Ovary (tissue), 9 donors: ENCODE measurements around the gene HSFX4. TPM values are rescaled to one million over a fixed set of nuclear protein-coding genes. Genes with fewer than 3 reads are reported as not detected.
A peak's percentile ranks its signal among the peaks of the same experiment; 100 is the strongest.
"Not testable (repeated sequence)": the region's sequence is repeated elsewhere in the genome, so short reads cannot be mapped to it uniquely, and the experiment has no call there.

ENCODE experiments used
- DNase-seq, 5 donors: peaks; one replicate each; pipeline ENCODE4 v3.0.0-alpha.2; 2019 to 2020
- H3K27ac ChIP-seq, 2 donors: fragments of 200-600 bp; one replicate each; pipeline versions ENCODE4 v1.5.1 to v1.8.0; 2019 to 2022
- H3K27me3 ChIP-seq: fragments of 200-600 bp; one replicate; pipeline ENCODE4 v1.8.0; 2022
- H3K36me3 ChIP-seq: fragments of 200-600 bp; sonication (generic); one replicate; pipeline ENCODE4 v1.5.1; 2019
- H3K4me1 ChIP-seq: one replicate; pipeline ENCODE4 v1.8.1; 2013; ENCODE audit warnings: mild to moderate bottlenecking, moderate library complexity; ENCODE audit not compliant: insufficient read depth
- H3K4me3 ChIP-seq: fragments of 200-600 bp; sonication (generic); one replicate; pipeline ENCODE4 v1.5.1; 2017
- H3K9me3 ChIP-seq, 2 donors: fragments of 200-600 bp in 1 of 2; sonication (generic) in 1 of 2; one replicate each; pipeline versions ENCODE4 v1.5.1 to v1.8.1; 2013 to 2019; ENCODE audit warnings: mild to moderate bottlenecking in 1 of 2, moderate library complexity in 1 of 2
- CTCF ChIP-seq, 3 donors: fragments of 450-650 bp in 2 of 3; fragments of 200-600 bp in 1 of 3; IDR thresholded peaks; one replicate each; pipeline versions ENCODE4 v1.5.1 to v1.8.0; 2016 to 2022; ENCODE audit warnings: antibody characterized with exemption in 3 of 3, mild to moderate bottlenecking in 1 of 3
- EP300 ChIP-seq: sonication (generic); formaldehyde crosslinking; IDR thresholded peaks from one replicate; pipeline ENCODE4 v1.6.1; 2017; ENCODE audit warnings: antibody characterized with exemption
- POLR2A ChIP-seq: fragments of 450-650 bp; IDR thresholded peaks from one replicate; pipeline ENCODE4 v1.6.1; 2017; ENCODE audit warnings: antibody characterized with exemption, mild to moderate bottlenecking, moderate library complexity
- WGBS, 3 donors: extraction: QIAGEN DNeasy Blood & Tissue Kit in 1 of 3; methylation state at CpG; one replicate each; pipeline versions ENCODE4 v1.1.5 to v1.1.7; 2013 to 2017; 5-methylcytosine and 5-hydroxymethylcytosine counted together
- intact Hi-C, 4 donors: fragments of 100-400 bp; cut with DNase I; formaldehyde crosslinking; loops; one replicate each; pipeline versions ENCODE4 v1.11.0 to v1.15.1; 2022 to 2023
- polyA plus RNA-seq, 2 donors: library from polyadenylated mRNA; stranded (reverse); fragments of 200-250 nt in 1 of 2; fragments of 350-450 nt in 1 of 2; fragmentation: Illumina TruSeq in 1 of 2; extraction: RNeasy Lipid Tissue Mini Kit (QIAGEN cat#74804) in 1 of 2; gene quantifications; one replicate each; pipeline ENCODE4 v1.2.3, GENCODE V29; 2013 to 2014
- total RNA-seq, 7 donors: library from RNA; depleted of rRNA in 2 of 7; stranded (reverse); fragments of >200 nt in 2 of 7; fragmentation: NEBNext Ultra II Directional in 3 of 7; extraction: Animal tissue kit (Norgen Biotek cat#: 25700) in 3 of 7; gene quantifications; one replicate each; pipeline versions ENCODE4 v1.1.0 to v1.2.4, GENCODE V29; 2016 to 2023
- donor health status: DM: no; HTN: no; CAD: no; lungs with moderate emphysema.
- donor health status: DM: no; HTN: no; CAD: no.
- donor health status: Bipolar disorder and iron deficiency.
- donor health status: DM: yes; HTN: yes; CAD: no.
- donor health status: DM: no; HTN: no; CAD: no.
- donor health status: DM: yes; HTN: yes; CAD: no.

HSFX4 gene
- total and polyA plus RNA-seq, 9 donors: not detected

GRCh38 chrX:149916745-149917392 lies 12.5 kb upstream of the HSFX4 start:
- Histone ChIP-seq H3K9me3 (no peaks in the 10 kb centered on the region), H3K36me3 (no peaks in the 10 kb centered on the region), H3K4me1 (no peaks in the 10 kb centered on the region), H3K4me3 (no peak overlapping the region), H3K27me3 (no peaks in the 10 kb centered on the region), H3K27ac (no peak overlapping the region)
- no peak for TF ChIP-seq CTCF (IDR thresholded peaks at IDR 0.05)
- TF ChIP-seq EP300: no peak
- no peak for TF ChIP-seq POLR2A
- 68 to 78% (median 74%) methylated on average over 3 of the region's 3 CpGs for WGBS, 3 donors
- intact Hi-C loops: no loop called here
- no peak for DNase-seq

- no CpG with 5 or more reads among the region's 4 CpGs for WGBS, 3 donors
- H3K9me3 ChIP-seq, intact Hi-C loops, H3K36me3 ChIP-seq, H3K4me1 ChIP-seq, H3K4me3 ChIP-seq, H3K27ac ChIP-seq, DNase-seq, H3K27me3 ChIP-seq: not testable (repeated sequence)
Measured at GRCh38 chrX:149923836-149924235, 5.5 kb upstream of the HSFX4 start.

- no CpG with 5 or more reads among the region's 5 CpGs for WGBS, 3 donors
Measured at GRCh38 chrX:149924434-149924833, 4.9 kb upstream of the HSFX4 start.

GRCh38 chrX:149927245-149927963 lies 2.0 kb upstream of the HSFX4 start:
- H3K4me3 ChIP-seq, DNase-seq, H3K27ac ChIP-seq, H3K4me1 ChIP-seq, H3K27me3 ChIP-seq, H3K36me3 ChIP-seq, intact Hi-C loops, H3K9me3 ChIP-seq: not testable (repeated sequence)
- WGBS, 3 donors: 85% methylated on average over 1 of the region's 8 CpGs; no CpG with 5 or more reads in 2 of the 3 donors

More at GRCh38 chrX:149924434-149924833, 4.9 kb upstream of the HSFX4 start:
- H3K36me3 ChIP-seq, H3K4me3 ChIP-seq, intact Hi-C loops, H3K27ac ChIP-seq, H3K9me3 ChIP-seq, DNase-seq, H3K27me3 ChIP-seq, H3K4me1 ChIP-seq: not testable (repeated sequence)

- intact Hi-C loops: not testable (repeated sequence)
- no CpG with 5 or more reads among the region's 1 CpG for WGBS, 3 donors
Measured at GRCh38 chrX:149927964-149928258, 1.5 kb upstream of the HSFX4 start.

GRCh38 chrX:149928635-149929034 lies 738 bp upstream of the HSFX4 start:
- H3K9me3 ChIP-seq, intact Hi-C loops, H3K4me3 ChIP-seq, DNase-seq, H3K4me1 ChIP-seq, H3K27ac ChIP-seq, H3K36me3 ChIP-seq, H3K27me3 ChIP-seq: not testable (repeated sequence)
- WGBS, 3 donors: 72 to 86% (median 83%) methylated on average over 1 of the region's 1 CpG

More at GRCh38 chrX:149927964-149928258, 1.5 kb upstream of the HSFX4 start:
- H3K36me3 ChIP-seq, H3K27ac ChIP-seq, H3K9me3 ChIP-seq, H3K4me3 ChIP-seq, DNase-seq, H3K27me3 ChIP-seq, H3K4me1 ChIP-seq: not testable (repeated sequence)

GRCh38 chrX:149931355-149931754 lies 2.0 kb downstream of the HSFX4 start:
- H3K27me3 ChIP-seq, H3K36me3 ChIP-seq, H3K27ac ChIP-seq, H3K4me1 ChIP-seq, H3K9me3 ChIP-seq, intact Hi-C loops, H3K4me3 ChIP-seq, DNase-seq: not testable (repeated sequence)
- 37 to 49% (median 40%) methylated on average over 1 to 2 of the region's 4 CpGs for WGBS, 3 donors

GRCh38 chrX:149932150-149932549 lies 2.8 kb downstream of the HSFX4 start:
- H3K36me3 ChIP-seq, H3K9me3 ChIP-seq, H3K27ac ChIP-seq, H3K4me3 ChIP-seq, intact Hi-C loops, H3K4me1 ChIP-seq, H3K27me3 ChIP-seq, DNase-seq: not testable (repeated sequence)
- 30 to 96% (median 91%) methylated on average over 2 of the region's 2 CpGs for WGBS, 3 donors

GRCh38 chrX:149932970-149933369 lies 3.6 kb downstream of the HSFX4 start:
- WGBS, 3 donors: 91 to 100% methylated on average over 1 of the region's 5 CpGs; no CpG with 5 or more reads in 1 of the 3 donors
- H3K4me1 ChIP-seq, intact Hi-C loops, DNase-seq, H3K9me3 ChIP-seq, H3K36me3 ChIP-seq, H3K4me3 ChIP-seq, H3K27me3 ChIP-seq, H3K27ac ChIP-seq: not testable (repeated sequence)

- 70 to 72% (median 72%) methylated on average over 14 to 18 of the region's 21 CpGs for WGBS, 3 donors
- DNase-seq, H3K36me3 ChIP-seq, H3K27ac ChIP-seq, H3K27me3 ChIP-seq, H3K4me3 ChIP-seq, intact Hi-C loops, H3K9me3 ChIP-seq, H3K4me1 ChIP-seq: not testable (repeated sequence)
Measured at GRCh38 chrX:149933547-149933946, 4.2 kb downstream of the HSFX4 start.

- WGBS, 3 donors: 52 to 65% (median 53%) methylated on average over 5 of the region's 5 CpGs
- Histone ChIP-seq H3K4me3 (peak overlapping the region; percentile 61), H3K27ac (peak overlapping the region; percentile 76 to 93)
- H3K9me3 ChIP-seq, H3K4me1 ChIP-seq, H3K36me3 ChIP-seq, intact Hi-C loops, H3K27me3 ChIP-seq, DNase-seq: not testable (repeated sequence)
Measured at GRCh38 chrX:149937328-149937727, 8.0 kb downstream of the HSFX4 start.
